ENCODE data around the gene SPATS2. TPM values are rescaled to one million over a fixed set of nuclear protein-coding genes. Genes with fewer than 3 reads are reported as not detected.

Gene SPATS2
- total RNA-seq, 4 donors from 2014 or later = 14.0 to 26.5 (median 19.6) TPM

GRCh38 chr12:49365542-49365941, 1.7 kb upstream of the SPATS2 start:
- DNase-seq (ENCODE audit: low spot score in 2 of 2) = no peak
- no peak for TF ChIP-seq POLR2A (IDR thresholded peaks at IDR 0.05)
- TF ChIP-seq, protein P1, sequence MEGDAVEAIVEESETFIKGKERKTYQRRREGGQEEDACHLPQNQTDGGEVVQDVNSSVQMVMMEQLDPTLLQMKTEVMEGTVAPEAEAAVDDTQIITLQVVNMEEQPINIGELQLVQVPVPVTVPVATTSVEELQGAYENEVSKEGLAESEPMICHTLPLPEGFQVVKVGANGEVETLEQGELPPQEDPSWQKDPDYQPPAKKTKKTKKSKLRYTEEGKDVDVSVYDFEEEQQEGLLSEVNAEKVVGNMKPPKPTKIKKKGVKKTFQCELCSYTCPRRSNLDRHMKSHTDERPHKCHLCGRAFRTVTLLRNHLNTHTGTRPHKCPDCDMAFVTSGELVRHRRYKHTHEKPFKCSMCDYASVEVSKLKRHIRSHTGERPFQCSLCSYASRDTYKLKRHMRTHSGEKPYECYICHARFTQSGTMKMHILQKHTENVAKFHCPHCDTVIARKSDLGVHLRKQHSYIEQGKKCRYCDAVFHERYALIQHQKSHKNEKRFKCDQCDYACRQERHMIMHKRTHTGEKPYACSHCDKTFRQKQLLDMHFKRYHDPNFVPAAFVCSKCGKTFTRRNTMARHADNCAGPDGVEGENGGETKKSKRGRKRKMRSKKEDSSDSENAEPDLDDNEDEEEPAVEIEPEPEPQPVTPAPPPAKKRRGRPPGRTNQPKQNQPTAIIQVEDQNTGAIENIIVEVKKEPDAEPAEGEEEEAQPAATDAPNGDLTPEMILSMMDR (IDR thresholded peaks at IDR 0.05) = no peak
- intact Hi-C loops (cut with DNase I; ENCODE audit: low total_unique reads) = loop anchor here (5.0 kb wide), 1 partner anchor 142 kb away; no protein-coding TSS in a partner anchor
- no peak overlapping the region for H3K4me3 ChIP-seq (ENCODE audit: low read depth, poor library complexity, severe bottlenecking)
- WGBS, 2 donors = 45 to 53% methylated on average over 5 of the region's 5 CpGs

DNA sequence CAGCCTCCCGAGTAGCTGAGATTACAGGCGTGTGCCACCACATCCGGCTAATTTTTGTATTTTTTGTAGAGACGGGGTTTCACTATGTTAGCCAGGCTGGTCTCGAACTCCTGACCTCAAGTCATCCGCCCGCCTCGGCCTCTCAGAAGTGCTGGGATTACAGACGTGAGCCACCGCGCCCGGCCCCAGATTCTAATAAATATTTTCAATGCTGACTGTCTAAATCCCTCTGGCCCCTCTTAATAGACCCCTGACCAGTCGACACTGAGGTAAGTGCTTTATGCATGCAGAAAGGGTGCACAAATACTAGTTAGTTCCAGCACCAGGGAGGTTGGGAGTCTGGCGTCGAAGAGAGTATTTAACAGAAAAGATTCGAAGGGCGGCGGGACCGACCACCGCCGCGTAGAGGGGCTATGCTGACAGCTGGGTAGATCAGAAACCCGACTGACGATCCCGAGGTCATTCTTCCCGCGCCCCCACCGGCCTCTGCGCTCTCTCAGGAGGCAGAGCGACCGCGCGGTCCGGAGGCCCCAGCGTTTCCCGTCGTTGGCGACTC, 1.1 kb upstream of the SPATS2 start:
- peak overlapping the region; percentile 75 for H3K4me3 ChIP-seq (ENCODE audit: low read depth, poor library complexity, severe bottlenecking)
- TF ChIP-seq, protein P1 (IDR thresholded peaks at IDR 0.05) = no peak
- TF ChIP-seq POLR2A (IDR thresholded peaks at IDR 0.05) = no peak
- intact Hi-C loops (cut with DNase I; ENCODE audit: low total_unique reads) = loop anchor here (5.0 kb wide), 1 partner anchor 141 kb away; no protein-coding TSS in a partner anchor
- WGBS, 2 donors = 6 to 8% methylated on average over 38 of the region's 38 CpGs
- peak in 1 of 2 donors; percentile 88 for DNase-seq (ENCODE audit: low spot score in 2 of 2)

DNA sequence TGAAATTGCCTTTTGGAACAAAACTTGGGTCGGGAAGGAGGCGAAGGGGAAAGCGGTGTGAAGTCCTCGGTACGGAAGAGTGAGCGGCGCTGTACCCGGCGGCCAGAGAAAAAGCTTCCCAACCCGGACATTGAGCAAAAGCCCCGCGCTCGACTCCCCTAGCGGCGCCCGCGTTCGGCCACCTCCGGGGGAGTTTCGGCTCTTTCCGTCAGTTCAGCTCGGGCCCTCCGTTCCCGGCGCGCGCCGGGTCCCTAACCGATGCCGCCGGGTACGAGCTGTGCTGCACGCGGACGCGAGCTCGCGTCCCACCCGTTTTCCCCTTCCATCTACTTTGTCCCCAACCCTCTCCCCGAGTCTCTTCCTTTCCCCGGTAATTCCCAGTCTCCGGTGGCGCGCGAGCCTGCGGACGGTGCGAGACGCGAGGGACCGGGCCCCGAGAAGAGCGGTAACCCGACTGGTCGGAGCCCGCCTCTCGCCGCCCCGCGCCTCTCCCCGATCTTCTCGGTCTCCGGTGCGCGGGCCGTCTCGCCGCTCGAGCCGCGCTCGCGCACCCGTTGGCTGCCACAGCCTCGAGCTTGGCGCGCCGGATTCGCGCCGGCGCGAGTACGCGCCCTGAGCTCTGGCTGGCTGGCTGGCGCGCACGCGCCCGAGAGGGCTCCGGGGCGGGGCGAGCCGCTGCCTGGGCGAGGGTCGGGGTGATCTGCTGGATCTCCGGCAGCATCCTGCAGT, 446 bp upstream of the SPATS2 start:
- intact Hi-C loops (cut with DNase I; ENCODE audit: low total_unique reads) = loop anchor here (5.0 kb wide), 1 partner anchor 140 kb away; no protein-coding TSS in a partner anchor
- H3K4me3 ChIP-seq (ENCODE audit: low read depth, poor library complexity, severe bottlenecking) = peak overlapping the region; percentile 75
- peak; percentile 78 to 96 for DNase-seq (ENCODE audit: low spot score in 2 of 2)
- TF ChIP-seq, protein P1 (IDR thresholded peaks at IDR 0.05) = no peak
- TF ChIP-seq POLR2A (IDR thresholded peaks at IDR 0.05) = no peak
- WGBS, 2 donors = 1% methylated on average over 66 to 72 of the region's 97 CpGs

DNA sequence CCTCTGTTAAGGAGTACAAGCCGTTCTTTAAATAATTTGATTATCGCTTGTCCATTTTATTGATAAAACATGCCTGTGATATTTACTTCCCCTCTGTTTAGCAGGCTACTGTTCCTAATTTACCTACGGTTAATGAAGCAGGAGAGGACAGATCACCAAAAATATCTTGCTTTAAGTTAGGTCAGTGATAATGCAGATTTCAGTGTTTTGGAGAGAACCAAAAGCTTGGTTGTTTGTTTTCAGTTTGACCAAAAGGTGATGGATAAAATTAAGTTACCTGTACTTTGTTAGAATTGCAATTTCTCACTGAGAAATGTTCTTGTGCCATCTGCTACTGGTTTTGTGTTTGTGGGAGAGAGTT, 958 bp downstream of the SPATS2 start:
- H3K4me3 ChIP-seq (ENCODE audit: low read depth, poor library complexity, severe bottlenecking) = no peak overlapping the region
- intact Hi-C loops (cut with DNase I; ENCODE audit: low total_unique reads) = loop anchor here (5.0 kb wide), 1 partner anchor 139 kb away; no protein-coding TSS in a partner anchor
- no peak for TF ChIP-seq POLR2A (IDR thresholded peaks at IDR 0.05)
- TF ChIP-seq, protein P1 (IDR thresholded peaks at IDR 0.05) = no peak
- DNase-seq (ENCODE audit: low spot score in 2 of 2) = no peak
- WGBS, 2 donors = 6 to 16% methylated on average over 3 of the region's 3 CpGs

- TF ChIP-seq, protein P1 (IDR thresholded peaks at IDR 0.05) = no peak
- TF ChIP-seq POLR2A (IDR thresholded peaks at IDR 0.05) = no peak
- no peak overlapping the region for H3K4me3 ChIP-seq (ENCODE audit: low read depth, poor library complexity, severe bottlenecking)
- 25 to 26% methylated on average over 6 of the region's 6 CpGs for WGBS, 2 donors
- DNase-seq (ENCODE audit: low spot score in 2 of 2) = no peak
- intact Hi-C loops (cut with DNase I; ENCODE audit: low total_unique reads) = loop anchor here (5.0 kb wide), 1 partner anchor 138 kb away; no protein-coding TSS in a partner anchor
Observed at GRCh38 chr12:49369411-49370145, 2.3 kb downstream of the SPATS2 start.

Measured in lower leg skin (tissue), 4 donors.